Vagina (tissue), 2 donors: Measurements from ENCODE around the gene ACTA2. TPM values are rescaled to one million over a fixed set of nuclear protein-coding genes. Genes with fewer than 3 reads are reported as not detected.

Source experiments
- DNase-seq, 2 donors: peaks; one replicate each; pipeline ENCODE4 v3.0.0-alpha.2; 2017; ENCODE audit errors: extremely low spot score in 2 of 2
- H3K27ac ChIP-seq: fragments of 200-600 bp; sonication (generic); one replicate; pipeline ENCODE4 v1.5.1; 2019
- H3K27me3 ChIP-seq: fragments of 200-600 bp; sonication (generic); one replicate; pipeline ENCODE4 v1.5.1; 2019
- H3K36me3 ChIP-seq, 2 donors: fragments of 200-600 bp; sonication (generic); one replicate each; pipeline ENCODE4 v1.5.1; 2017 to 2019
- H3K4me1 ChIP-seq: fragments of 200-600 bp; sonication (generic); one replicate; pipeline ENCODE4 v1.5.1; 2019
- H3K4me3 ChIP-seq, 2 donors: fragments of 200-600 bp; sonication (generic); 1 replicate in 1 of 2; 2 replicates in 1 of 2; pipeline ENCODE4 v1.5.1; 2016 to 2019
- H3K9me3 ChIP-seq: fragments of 200-600 bp; sonication (generic); one replicate; pipeline ENCODE4 v1.5.1; 2019
- POLR2A ChIP-seq, 2 donors: fragments of 450-650 bp; IDR thresholded peaks; one replicate each; pipeline ENCODE4 v1.6.1; 2017; ENCODE audit warnings: antibody characterized with exemption in 2 of 2, mild to moderate bottlenecking in 2 of 2, moderate library complexity in 2 of 2
- POLR2AphosphoS5 ChIP-seq, 2 donors: sonication (generic); formaldehyde crosslinking; IDR thresholded peaks; one replicate each; pipeline ENCODE4 v1.9.0; 2017; ENCODE audit warnings: antibody characterized with exemption in 2 of 2, mild to moderate bottlenecking in 2 of 2, low read depth in 1 of 2; ENCODE audit not compliant: insufficient read depth in 1 of 2
- intact Hi-C: fragments of 100-400 bp; cut with DNase I; formaldehyde crosslinking; loops from one replicate; pipeline ENCODE4 v1.15.1; 2023
- total RNA-seq: library from RNA; depleted of rRNA; stranded (reverse); fragments of >200 nt; gene quantifications from one replicate; pipeline ENCODE4 v1.2.3, GENCODE V29; 2016
- TF ChIP-seq, protein P1 (sequence below), 3 experiments: fragments of 450-650 bp in 2 of 3; fragments of 200-600 bp in 1 of 3; sonication (generic) in 1 of 3; IDR thresholded peaks; one replicate each; pipeline ENCODE4 v1.5.1; 2017 to 2019; ENCODE audit warnings: antibody characterized with exemption in 3 of 3, mild to moderate bottlenecking in 2 of 3, moderate library complexity in 2 of 3

ACTA2 gene
- total RNA-seq, 1 donor from 2014 or later: 1,162 TPM

DNA sequence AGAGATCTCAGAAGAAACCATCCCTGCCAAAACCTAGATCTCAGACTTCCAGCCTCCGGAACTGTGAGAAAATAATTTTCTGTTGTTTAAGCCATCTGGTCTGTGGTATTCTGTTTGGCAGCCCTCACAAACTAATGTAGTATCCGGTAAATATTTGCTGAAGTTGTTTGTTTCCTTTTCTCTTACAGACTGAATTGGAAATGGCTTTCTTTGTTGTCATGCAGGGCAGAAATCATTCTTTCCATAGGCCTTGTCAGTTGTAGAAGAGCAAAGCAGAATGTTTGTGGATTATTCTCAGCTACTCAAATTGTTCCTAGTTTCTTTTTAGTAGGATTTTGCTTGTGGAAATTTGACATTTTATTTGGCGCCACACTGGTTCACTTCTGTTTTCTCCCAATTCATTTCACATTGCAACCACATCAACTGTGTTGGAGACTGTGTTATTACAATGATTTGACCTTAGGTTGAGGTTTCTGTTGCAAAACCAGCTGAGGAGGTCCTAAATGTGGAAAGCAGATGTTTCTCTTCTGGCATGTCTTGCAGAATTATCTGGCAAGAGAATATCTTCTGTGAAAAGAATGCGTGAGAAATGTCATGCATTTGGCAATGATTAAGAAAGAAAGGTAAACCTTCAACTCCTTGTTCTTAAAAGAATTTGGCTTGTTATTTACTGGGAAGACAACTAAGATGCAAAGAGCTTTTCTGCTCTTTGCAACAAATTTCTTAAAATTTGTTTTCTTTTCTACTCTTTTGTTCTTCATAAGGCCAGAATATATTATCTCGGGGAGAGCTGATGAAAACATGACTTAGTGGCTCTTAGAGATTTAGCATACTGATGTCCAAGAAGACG, 25.8 kb downstream of the ACTA2 start:
- no peaks in the 10 kb centered on the region for H3K36me3 ChIP-seq
- H3K27me3 ChIP-seq: no peaks in the 10 kb centered on the region
- H3K27ac ChIP-seq: peak overlapping the region; percentile 49
- peaks cover 21% of the 10 kb centered on the region for H3K4me1 ChIP-seq
- intact Hi-C loops: no loop called here
- TF ChIP-seq, protein P1, sequence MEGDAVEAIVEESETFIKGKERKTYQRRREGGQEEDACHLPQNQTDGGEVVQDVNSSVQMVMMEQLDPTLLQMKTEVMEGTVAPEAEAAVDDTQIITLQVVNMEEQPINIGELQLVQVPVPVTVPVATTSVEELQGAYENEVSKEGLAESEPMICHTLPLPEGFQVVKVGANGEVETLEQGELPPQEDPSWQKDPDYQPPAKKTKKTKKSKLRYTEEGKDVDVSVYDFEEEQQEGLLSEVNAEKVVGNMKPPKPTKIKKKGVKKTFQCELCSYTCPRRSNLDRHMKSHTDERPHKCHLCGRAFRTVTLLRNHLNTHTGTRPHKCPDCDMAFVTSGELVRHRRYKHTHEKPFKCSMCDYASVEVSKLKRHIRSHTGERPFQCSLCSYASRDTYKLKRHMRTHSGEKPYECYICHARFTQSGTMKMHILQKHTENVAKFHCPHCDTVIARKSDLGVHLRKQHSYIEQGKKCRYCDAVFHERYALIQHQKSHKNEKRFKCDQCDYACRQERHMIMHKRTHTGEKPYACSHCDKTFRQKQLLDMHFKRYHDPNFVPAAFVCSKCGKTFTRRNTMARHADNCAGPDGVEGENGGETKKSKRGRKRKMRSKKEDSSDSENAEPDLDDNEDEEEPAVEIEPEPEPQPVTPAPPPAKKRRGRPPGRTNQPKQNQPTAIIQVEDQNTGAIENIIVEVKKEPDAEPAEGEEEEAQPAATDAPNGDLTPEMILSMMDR (IDR thresholded peaks at IDR 0.05): no peak
- no peak for TF ChIP-seq POLR2A (IDR thresholded peaks at IDR 0.05)
- peak in 1 of 2 donors; percentile 51 for TF ChIP-seq POLR2AphosphoS5 (IDR thresholded peaks at IDR 0.05; ENCODE audit: insufficient read depth in 1 of 2, low read depth in 1 of 2)
- H3K9me3 ChIP-seq: no peaks in the 10 kb centered on the region
- DNase-seq: no peak
- no peak overlapping the region for H3K4me3 ChIP-seq

DNA sequence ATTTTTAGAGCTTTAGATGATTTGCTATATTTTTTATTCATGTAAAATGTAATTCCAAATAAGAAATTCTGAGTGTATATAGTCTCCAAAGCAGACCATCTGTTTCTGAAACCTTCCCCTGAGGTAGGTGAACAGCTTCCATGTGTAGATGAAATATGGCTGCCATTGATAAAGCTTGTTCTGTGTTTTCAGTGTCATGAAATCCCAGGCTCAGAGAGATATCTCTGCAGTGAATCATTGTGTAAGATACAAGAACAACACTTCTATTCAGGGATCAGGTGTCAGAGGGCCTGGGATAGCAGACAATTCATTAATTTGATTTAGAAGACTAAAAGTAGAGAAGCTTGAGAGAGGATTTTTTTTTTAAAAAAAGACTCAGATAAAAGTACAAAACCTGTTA, 29.1 kb downstream of the ACTA2 start:
- Histone ChIP-seq H3K9me3 (no peaks in the 10 kb centered on the region), H3K4me3 (no peak overlapping the region), H3K27ac (no peak overlapping the region), H3K36me3 (no peaks in the 10 kb centered on the region), H3K27me3 (no peaks in the 10 kb centered on the region), H3K4me1 (peaks cover 17% of the 10 kb centered on the region)
- TF ChIP-seq, protein P1 (IDR thresholded peaks at IDR 0.05): no peak
- TF ChIP-seq POLR2AphosphoS5 (IDR thresholded peaks at IDR 0.05; ENCODE audit: insufficient read depth in 1 of 2, low read depth in 1 of 2) (no peak), POLR2A (IDR thresholded peaks at IDR 0.05) (no peak)
- DNase-seq: no peak
- intact Hi-C loops: no loop called here

DNA sequence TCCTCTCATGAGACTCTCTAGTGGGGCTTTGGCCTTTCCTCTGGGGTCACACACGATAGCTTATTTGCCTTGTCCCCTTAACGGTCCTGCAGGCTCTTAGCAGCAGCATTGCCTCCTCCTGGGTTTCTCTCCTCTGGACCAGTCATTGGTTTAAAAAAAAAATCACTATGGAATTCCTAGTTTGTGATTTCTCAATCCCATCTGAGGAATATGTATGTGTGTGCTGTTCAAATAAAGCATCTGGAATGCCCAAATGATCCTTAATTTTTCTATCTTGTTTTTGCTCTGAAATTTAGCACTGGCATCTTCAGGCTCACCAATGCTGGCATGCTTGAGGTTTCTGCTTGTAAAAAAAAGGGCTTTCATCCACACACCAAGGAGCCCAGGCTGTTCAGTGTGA, 30.5 kb downstream of the ACTA2 start:
- Histone ChIP-seq H3K36me3 (no peaks in the 10 kb centered on the region), H3K9me3 (no peaks in the 10 kb centered on the region), H3K27me3 (no peaks in the 10 kb centered on the region), H3K4me1 (peaks cover 10% of the 10 kb centered on the region), H3K4me3 (no peak overlapping the region), H3K27ac (no peak overlapping the region)
- DNase-seq: no peak
- TF ChIP-seq, protein P1 (IDR thresholded peaks at IDR 0.05): no peak
- TF ChIP-seq POLR2A (IDR thresholded peaks at IDR 0.05) (no peak), POLR2AphosphoS5 (IDR thresholded peaks at IDR 0.05; ENCODE audit: insufficient read depth in 1 of 2, low read depth in 1 of 2) (no peak)
- intact Hi-C loops: no loop called here

DNA sequence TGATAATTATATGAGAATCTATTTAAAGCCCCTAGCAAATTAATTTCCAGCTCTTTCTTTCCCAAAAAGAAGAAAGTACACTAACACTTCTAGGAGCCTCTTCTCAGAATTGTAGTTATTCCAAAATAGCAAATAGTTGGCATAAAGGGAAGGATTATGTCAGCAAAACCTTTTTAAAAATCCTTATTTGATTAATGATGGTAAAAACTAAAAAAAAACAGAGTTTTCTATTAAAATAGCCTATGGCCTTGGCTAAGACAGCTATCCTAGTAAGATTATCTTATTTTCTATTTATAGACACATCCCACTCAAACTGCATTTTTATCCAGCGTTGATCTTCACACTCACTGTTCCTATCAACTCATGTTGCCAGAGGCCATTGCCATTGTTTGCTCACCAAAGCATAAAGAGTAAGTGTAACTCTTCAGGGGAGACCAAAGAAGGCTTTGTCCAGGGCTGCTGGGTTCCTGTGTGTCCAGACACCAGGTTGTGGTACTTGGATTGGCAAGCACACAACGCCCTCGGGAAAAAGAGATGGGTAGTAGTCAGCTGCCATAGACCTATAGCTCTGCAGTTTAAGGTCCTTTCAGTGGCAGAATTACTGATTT, 31.5 kb downstream of the ACTA2 start:
- intact Hi-C loops: no loop called here
- no peak overlapping the region for H3K27ac ChIP-seq

More for the DNA sequence above, 31.5 kb downstream of the ACTA2 start:
- H3K36me3 ChIP-seq: no peaks in the 10 kb centered on the region
- TF ChIP-seq POLR2A (IDR thresholded peaks at IDR 0.05): no peak
- no peak for TF ChIP-seq POLR2AphosphoS5 (IDR thresholded peaks at IDR 0.05; ENCODE audit: insufficient read depth in 1 of 2, low read depth in 1 of 2)
- TF ChIP-seq, protein P1 (IDR thresholded peaks at IDR 0.05): no peak
- no peak overlapping the region for H3K4me3 ChIP-seq
- no peaks in the 10 kb centered on the region for H3K27me3 ChIP-seq
- no peak for DNase-seq
- peaks cover 7% of the 10 kb centered on the region for H3K4me1 ChIP-seq
- H3K9me3 ChIP-seq: no peaks in the 10 kb centered on the region
